NCI-H2107 treated with DMSO at 0.1 percent for 48 hours (cell line): ENCODE results near the gene NKAIN2.

Source experiments
- DNase-seq: peaks from one replicate; lab custom pipeline; 2025; ENCODE audit not compliant: unreplicated experiment; lab: John Stamatoyannopoulos, UW

NKAIN2 gene

DNA sequence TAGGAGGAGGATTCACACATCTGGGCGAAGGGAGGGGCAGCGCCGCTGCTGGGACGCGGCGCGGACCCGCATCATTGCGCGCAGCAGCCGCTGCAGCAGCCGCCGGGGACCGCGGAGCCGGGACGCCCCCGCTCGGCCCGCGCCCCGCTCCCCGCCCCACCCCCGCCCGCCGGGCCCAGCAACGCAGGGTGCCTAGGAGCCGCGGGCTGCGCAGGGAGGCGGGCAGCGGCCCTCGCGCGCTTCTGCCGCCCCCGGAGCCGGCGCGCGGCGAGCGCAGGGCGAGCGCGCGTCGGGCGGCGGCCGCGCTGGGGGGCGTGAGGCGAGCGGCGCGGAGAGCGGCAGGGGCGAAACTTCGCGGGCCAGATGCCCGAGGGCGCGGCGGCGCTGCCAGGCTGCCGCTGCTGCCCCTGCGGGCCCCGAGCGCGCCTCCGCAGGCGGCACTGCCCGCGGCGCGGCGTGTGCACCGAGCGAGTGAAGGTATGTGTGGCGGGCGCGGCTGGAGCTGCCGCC is at the start of gene NKAIN2:
NKAIN2 (plus strand) TSS at position 362 of the 510 bp plus-strand sequence.
- no peak for DNase-seq

DNA sequence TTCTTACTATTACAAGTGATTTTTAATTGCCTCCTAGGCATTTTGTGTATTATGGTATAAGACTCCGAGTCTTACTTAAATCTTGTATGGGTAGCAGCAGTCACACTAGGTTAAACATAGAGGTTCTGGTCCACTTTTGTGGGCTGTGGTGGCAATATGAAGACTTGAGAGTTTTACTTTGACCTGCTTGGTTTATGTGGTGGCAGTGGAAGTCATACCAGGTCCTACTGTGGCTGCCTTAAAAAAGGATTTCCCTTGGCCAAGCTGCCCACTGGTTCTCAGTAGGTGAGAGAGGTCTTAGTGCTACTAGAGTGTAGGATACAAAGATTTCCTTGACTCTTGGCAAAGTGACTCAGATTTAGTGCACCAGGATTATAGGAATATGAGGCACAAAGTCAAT is 44.2 kb upstream of the NKAIN2 start:
- no peak for DNase-seq

DNA sequence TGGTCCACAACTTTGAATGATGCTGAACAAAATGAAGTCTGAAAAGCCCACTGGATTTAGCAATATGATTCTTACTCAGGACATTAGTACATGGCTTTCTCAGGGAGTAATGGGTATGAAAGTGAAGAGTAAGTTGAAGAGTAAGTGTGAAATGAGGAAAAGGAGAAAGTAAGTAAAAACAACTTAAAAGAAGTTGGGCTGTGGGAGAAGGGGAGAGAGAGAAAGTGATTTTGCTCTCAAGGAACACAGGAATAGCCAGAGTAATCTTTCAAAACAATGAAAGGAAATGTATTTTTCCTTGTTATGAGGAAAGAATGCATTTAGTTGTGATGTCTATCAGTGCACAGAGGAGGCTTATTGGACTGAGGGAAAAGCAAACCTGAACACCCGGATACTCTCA is 39.8 kb upstream of the NKAIN2 start:
- no peak for DNase-seq

DNA sequence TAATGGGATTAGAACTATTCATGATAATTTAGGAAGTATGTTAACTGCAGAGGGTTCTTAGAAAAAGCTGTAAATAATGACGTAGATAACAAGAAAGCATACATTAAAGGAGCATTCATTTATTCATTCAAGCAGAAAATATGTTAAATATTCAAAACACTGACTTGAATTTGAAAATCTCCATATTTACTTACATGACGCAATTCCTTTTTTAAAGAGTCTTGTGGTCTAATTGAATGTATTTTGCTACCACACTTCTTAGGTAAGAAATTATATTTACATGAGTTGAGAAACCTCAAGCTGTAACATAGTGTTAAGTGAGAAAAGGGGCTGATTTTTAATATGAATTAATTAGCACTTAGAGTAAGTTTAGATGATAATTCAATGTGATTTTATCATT is 38.9 kb upstream of the NKAIN2 start:
- no peak for DNase-seq

- no peak for DNase-seq
These were observed 34.7 kb upstream of the NKAIN2 start for GRCh38 chr6:123768921-123769320.

DNA sequence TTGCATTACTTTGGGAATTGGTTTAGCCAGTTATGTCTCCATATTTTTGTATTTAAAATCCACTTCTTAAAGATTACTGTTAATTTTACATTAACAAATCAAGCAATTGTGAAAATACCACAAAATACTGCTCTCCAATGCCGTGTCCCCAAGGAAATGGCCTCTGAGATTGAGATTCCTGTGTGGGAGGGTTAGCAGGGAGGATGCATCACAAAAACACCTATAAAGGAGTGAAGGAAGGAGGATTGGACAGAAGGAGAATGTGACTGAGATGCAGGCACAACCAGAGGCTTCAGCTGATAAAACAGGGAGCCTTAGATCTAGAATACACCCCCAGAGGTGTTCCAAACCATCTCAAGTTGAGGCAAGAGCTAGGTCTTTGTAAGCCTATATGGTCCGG is 34.2 kb upstream of the NKAIN2 start:
- no peak for DNase-seq

DNA sequence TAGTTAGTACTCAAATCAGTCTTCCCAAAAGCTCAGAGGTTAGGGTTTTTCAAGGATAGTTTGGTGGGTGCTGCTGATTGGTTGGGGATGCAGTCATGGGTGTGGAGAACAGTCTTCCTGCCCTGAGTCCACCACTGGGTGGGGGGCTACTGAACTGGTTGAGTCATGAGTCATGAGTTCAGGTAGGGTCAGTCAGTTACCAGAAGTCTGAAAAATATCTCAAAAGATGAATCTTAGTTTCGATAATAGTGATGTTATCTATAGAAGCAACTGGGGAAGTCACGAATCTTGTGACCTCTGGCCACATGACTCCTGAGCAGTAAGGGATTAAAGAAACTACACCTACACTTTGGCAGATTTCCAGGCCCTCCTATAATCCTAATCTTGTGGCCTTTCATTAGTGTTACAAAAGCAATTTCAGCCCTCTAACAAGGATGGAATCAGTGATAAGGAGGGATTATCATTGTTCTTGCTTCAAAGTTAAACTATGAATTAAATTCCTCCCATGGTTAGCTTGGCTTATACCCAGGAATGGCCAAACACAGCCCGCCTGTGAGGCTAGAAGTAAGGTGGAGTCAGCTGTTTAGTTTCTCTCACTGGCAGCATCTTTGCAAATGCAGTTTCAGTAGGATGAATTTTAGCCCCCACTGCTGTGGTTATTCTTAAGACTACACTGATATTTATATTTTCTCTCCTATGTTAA is 33.3 kb upstream of the NKAIN2 start:
- DNase-seq: no peak

DNA sequence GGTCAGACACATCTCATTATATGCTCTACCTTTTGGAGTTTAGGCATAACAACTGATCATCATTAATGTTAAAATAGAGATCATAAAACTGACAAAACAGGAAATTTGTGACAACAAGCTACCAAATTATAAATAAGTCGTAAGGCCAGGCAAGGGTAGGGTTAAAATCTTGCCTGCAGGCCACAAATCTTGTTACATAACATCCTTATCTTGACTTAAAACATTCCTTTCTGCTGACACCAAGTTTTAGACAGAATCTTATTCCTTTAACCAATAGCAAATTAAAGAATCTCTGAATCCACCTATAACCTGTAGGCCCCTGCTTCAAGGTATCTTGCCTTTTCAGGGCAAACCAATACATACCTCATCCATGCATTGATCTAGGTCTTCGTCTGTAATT is 32.5 kb upstream of the NKAIN2 start:
- DNase-seq: no peak

DNA sequence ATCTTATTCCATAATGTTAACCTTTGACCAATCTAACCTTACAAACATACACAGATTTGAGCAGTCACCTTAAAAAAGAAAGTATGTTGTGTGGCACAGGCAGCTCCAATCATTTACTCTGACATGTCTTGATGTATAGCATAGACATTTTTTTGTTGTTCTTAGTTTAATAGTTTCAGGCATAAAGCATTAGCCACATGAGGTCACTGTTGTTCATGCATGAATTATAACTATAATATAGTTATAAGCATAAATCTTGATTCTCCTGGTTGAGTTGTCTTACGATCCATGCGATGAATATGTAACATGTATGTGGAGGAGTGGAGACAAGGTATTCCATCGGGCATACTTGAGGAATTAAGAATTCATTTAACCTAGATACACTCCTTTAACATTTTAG is 26.1 kb upstream of the NKAIN2 start:
- peak; percentile 68 for DNase-seq

DNA sequence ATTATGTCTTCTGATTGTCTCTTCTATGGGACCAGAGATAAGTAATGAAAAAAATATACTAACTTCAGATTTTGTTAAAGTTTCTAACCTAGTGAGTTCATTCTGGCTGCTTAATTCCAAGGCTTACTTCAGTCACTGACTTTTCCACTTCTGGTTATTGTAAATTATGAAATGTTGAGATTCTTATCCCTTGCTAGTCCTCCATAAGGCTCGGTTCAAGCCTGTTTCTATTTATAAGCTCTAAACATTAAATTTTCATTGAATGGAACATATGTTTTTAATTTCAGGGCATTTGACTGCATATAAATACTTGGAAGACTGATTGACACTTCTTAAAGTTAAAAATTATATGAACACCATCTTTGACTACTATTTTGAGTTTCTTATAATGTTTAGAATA is 23.6 kb upstream of the NKAIN2 start:
- no peak for DNase-seq

GRCh38 chr6:123784330-123784729 is 19.3 kb upstream of the NKAIN2 start:
- no peak for DNase-seq

DNA sequence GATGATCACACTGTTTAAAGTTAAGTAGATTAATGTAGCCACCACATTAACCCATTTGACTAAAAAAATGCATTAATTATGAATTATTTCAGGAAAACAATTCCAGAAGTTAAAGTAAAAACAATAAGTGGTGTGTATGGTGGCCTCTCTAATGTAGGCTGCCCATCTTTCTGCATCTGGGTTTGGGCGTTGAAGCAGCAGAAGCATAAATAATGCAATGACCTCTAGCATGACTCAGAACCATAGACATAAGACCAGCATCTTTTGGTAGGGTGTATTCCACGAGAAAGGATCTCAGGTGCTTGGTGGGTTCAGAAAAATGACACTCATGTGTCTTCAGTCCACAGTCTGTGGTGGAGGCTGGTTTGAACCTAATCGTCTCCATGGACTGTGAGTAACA is 18.6 kb upstream of the NKAIN2 start:
- no peak for DNase-seq

DNA sequence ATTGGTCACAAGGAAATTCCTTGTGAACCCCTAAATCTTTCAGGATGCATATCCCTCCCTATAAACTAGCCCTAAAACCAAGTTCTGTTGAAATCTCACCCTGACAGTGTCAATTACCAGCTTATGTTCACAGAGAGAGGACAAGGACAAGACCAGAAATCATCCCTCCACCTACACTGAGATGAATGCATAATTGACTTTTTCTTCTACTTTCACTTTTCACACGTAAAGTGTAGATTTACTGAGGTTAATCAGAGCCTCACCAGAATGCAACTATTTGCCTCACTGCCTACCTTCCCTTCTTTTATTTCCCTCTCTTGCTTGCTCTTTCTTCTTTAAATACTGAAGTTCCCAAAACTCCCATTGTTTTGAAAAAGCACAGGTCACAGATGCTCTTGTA is 15.3 kb upstream of the NKAIN2 start:
- no peak for DNase-seq

- DNase-seq: no peak
These were observed 9.5 kb upstream of the NKAIN2 start for GRCh38 chr6:123794190-123794589.

GRCh38 chr6:123794799-123795198 is 8.9 kb upstream of the NKAIN2 start:
- no peak for DNase-seq

DNA sequence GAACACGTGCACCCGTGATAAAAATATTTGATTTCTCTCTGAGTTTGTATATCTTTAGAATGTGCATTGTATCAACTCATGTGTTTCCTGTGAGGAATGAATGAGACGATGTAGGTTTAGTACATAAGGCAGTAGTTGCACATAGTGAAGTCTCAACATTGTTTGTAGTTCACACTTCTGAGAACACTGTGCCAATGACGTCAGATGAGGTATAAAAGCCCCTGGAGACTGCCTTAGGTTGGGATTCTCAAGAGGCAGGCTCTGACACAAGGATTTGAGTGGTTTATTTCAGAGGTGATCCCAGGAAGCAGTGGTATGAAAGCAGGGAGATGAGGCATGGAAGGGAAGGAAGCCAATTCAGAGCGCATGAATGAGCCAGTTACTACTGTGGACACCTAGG is 2.6 kb upstream of the NKAIN2 start:
- DNase-seq: no peak

DNA sequence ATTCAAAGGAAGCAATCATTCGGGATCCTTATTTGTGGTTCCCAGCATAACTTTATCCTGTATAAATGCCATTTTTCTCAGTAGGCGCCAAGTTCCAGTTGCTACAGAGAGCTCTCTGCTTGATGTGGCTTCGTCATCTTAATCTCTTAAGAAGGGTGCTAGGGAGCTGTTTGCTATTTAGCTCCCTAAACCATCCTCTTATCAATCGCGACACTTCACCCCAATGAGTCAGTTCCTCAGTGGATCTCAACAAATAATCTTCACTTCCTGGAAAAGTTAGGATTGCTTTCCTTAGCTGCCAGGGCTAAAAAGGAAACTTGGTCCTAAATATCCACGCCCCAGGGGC is 1.3 kb upstream of the NKAIN2 start:
- DNase-seq: no peak

- DNase-seq: peak; percentile 86
These were observed 765 bp upstream of the NKAIN2 start for GRCh38 chr6:123802697-123803503.

- DNase-seq: peak; percentile 55
These were observed 535 bp downstream of the NKAIN2 start for GRCh38 chr6:123804014-123804786.

- peak; percentile 80 for DNase-seq
These were observed 1.3 kb downstream of the NKAIN2 start for GRCh38 chr6:123804787-123805540.

GRCh38 chr6:123805921-123806320 is 2.3 kb downstream of the NKAIN2 start:
- DNase-seq: peak; percentile 77
